Posterior vena cava (tissue), 2 donors: ENCODE results near the gene NUDT22. TPM values are rescaled to one million over a fixed set of nuclear protein-coding genes. Genes with fewer than 3 reads are reported as not detected.

Experiments used
- DNase-seq: peaks from one replicate; pipeline ENCODE4 v3.0.0-alpha.2; 2020; ENCODE audit warnings: low spot score
- intact Hi-C, 2 donors: fragments of 100-400 bp; cut with DNase I; formaldehyde crosslinking; loops; one replicate each; pipeline versions ENCODE4 v1.14.1 to v1.14.2; 2022 to 2023
- total RNA-seq, 2 donors: library from RNA; stranded (reverse); fragmentation: NEBNext Ultra II Directional; extraction: Animal tissue kit (Norgen Biotek cat#: 25700); gene quantifications; one replicate each; pipeline ENCODE4 v1.2.1, GENCODE V29; 2021
- donor health status: DM: yes; HTN: yes; CAD: no.
- donor health status: DM: yes; HTN: yes; CAD: no.

The NUDT22 gene
- total RNA-seq, 2 donors from 2014 or later = 35.8 to 41.1 TPM

DNA sequence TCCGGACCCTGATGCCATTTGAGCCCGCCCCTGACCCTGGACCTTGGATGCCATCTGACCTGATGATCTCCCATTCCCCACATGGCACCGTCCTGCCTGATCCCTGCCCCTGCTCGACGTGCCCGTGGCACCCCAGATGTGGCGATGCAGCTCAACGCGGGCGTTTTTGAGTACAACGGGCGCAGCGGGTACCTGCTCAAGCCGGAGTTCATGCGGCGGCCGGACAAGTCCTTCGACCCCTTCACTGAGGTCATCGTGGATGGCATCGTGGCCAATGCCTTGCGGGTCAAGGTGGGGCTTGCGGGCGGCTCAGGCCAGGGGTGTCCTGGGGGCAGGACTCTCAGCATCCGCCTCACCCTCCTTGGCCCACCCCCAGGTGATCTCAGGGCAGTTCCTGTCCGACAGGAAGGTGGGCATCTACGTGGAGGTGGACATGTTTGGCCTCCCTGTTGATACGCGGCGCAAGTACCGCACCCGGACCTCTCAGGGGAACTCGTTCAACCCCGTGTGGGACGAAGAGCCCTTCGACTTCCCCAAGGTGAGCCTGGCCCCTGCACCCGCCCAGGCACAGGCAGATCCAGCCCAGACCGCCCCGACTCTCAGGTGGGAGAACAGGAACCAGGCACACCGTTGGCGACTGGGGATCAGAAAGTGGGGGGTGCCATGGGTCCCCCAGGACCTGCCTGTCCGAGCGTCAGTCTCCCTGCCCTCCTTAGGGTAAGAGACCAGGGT is 36.4 kb downstream of the NUDT22 start:
- no peak for DNase-seq
- intact Hi-C loops = no loop called here

DNA sequence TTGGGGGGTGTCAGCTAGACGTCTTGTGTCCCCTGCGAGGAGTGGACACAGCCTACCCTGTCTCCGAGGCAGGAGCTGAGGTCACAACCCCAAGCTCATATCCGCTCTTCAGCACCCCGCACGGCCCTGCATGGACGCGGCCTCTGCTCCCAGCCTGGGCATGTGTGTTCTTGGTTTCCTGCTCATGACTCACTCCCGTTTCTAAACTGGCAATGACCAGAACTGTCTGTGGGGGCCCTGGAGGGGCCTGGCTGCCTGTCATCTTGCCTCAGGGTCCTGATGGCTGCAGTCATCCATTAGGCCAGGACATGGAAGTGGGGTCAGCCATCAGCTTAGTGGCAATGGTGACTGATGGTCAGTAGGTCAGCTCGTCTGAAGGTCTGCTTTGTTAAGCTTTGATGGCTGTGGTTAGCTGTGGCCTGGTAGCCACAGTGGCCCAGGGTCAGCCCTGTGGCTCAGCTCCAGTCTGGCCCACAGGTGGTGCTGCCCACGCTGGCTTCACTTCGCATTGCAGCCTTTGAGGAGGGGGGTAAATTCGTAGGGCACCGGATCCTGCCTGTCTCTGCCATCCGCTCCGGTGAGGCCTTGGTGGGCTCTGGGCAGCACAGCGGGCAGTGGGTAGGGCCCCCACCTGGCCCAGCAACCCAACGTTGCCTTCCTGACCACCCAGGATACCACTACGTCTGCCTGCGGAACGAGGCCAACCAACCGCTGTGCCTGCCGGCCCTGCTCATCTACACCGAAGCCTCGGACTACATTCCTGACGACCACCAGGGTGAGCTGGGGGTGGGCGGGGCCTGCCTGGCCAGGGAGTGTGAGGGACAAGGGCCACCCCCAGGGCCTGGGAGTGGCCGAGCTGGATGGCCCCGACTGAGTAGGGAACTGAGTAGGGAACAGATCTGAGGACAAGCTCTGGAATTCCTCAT is 37.2 kb downstream of the NUDT22 start:
- intact Hi-C loops = no loop called here
- DNase-seq = no peak

DNA sequence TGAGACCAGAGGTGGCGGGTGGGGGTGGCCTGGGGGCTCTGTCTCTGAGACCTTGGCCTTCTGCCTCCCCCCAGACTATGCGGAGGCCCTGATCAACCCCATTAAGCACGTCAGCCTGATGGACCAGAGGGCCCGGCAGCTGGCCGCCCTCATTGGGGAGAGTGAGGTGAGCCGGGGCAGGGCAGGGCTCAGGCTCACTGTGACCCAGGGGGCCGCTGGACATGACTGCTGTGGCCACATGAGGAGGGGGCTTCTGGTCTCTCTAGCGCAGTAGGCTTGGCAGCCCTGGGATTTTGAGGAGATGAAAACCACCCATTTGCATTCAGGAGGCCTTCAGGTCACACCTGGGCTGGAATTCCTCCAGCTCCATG is 37.9 kb downstream of the NUDT22 start:
- DNase-seq = no peak
- intact Hi-C loops = no loop called here

DNA sequence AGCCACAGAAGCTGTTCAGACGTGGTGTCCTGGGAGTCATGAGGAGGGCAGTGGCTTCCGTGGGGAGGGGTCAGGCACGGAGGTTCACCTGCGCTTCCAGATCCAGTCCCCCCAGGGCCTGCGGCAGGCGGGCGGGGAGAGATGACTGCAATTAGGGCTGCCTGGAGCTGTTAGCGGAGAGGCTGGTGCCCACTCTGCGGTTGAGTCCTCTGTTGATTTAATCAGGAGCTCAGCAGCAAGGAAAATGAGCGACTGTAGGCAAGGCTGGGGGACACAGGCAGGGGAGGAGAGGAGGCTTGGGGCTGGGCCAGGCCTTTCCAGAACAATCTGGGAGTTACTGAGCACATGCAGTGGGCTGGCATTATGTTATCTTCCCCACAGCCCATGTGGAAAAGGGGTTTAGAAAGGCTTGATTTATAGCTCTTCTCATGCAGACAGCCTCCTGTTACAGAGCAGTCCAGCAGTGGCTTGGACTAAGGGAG is 38.3 kb downstream of the NUDT22 start:
- no peak for DNase-seq
- intact Hi-C loops = no loop called here

DNA sequence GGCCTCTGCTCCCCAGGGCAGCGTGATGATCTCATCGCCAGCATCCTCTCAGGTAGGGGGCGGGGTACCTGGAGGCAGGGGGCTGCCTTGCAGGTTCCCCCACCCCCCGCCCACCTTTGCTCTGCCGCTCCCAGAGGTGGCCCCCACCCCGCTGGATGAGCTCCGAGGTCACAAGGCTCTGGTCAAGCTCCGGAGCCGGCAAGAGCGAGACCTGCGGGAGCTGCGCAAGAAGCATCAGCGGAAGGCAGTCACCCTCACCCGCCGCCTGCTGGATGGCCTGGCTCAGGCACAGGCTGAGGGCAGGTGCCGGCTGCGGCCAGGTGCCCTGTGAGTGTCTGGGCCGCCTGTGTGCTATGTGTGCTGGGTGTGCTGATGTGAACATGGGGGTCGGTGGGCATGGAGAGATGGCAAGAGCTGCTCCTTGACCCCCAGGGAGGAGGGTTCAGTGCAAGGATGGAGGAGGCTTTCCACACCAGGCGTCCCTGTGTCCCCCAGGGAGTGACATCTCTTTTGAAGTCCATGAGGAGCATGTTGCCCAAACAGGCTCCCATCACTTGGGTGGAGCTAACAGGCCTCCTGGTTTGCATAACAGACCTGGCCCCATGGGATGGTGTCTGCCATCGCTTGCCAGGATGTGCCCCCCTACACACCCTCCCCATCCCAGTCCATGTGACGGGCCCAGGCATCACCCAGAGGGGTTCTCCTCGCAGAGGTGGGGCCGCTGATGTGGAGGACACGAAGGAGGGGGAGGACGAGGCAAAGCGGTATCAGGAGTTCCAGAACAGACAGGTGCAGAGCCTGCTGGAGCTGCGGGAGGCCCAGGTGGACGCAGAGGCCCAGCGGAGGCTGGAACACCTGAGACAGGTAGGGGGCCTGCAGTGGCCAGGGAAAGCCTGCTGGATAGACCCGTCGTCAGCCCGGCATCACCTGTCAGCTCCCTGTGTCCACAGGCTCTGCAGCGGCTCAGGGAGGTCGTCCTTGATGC is 39.4 kb downstream of the NUDT22 start:
- intact Hi-C loops = no loop called here
- DNase-seq = no peak

DNA sequence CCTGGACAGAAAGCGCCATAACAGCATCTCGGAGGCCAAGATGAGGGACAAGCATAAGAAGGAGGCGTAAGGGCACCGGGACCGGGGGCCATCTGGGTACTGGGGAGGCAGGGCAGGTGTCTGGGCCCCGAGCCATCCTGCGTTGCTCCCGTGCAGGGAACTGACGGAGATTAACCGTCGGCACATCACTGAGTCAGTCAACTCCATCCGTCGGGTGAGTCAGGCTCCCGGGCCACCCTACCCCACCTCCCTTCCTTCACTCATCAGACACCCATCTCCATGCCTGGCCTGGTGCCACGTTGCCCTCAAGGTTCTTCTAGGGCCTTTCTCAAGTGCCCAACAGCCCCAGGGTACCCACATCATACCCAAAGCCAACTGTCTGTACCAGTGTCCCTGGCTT is 40.3 kb downstream of the NUDT22 start:
- DNase-seq = no peak
- intact Hi-C loops = no loop called here

DNA sequence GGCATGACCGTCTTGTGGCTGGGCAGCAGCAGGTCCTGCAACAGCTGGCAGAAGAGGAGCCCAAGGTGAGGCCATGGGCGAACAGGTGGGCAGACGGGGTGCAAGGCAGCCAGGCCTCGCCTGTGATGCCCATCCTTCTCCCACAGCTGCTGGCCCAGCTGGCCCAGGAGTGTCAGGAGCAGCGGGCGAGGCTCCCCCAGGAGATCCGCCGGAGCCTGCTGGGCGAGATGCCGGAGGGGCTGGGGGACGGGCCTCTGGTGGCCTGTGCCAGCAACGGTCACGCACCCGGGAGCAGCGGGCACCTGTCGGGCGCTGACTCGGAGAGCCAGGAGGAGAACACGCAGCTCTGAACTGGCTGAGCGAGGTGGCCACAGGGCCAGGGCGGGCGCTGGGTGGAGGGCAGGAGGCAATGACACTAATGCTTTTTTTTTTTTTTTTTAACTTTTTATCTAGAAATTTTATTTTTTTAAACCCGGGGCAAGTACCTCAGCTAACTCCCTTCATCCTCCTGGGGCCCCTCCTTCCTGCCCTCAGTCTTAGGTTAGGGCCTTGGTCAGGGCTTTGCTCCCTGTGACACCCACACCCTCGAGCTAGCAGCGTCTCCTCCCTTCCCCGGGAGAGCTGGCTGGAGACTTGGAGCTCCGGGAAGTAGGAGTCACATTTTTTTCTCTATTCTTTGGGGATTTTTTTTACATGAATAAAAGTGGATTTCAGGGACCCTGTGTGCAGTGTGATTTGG is 41.3 kb downstream of the NUDT22 start:
- intact Hi-C loops = no loop called here
- no peak for DNase-seq

DNA sequence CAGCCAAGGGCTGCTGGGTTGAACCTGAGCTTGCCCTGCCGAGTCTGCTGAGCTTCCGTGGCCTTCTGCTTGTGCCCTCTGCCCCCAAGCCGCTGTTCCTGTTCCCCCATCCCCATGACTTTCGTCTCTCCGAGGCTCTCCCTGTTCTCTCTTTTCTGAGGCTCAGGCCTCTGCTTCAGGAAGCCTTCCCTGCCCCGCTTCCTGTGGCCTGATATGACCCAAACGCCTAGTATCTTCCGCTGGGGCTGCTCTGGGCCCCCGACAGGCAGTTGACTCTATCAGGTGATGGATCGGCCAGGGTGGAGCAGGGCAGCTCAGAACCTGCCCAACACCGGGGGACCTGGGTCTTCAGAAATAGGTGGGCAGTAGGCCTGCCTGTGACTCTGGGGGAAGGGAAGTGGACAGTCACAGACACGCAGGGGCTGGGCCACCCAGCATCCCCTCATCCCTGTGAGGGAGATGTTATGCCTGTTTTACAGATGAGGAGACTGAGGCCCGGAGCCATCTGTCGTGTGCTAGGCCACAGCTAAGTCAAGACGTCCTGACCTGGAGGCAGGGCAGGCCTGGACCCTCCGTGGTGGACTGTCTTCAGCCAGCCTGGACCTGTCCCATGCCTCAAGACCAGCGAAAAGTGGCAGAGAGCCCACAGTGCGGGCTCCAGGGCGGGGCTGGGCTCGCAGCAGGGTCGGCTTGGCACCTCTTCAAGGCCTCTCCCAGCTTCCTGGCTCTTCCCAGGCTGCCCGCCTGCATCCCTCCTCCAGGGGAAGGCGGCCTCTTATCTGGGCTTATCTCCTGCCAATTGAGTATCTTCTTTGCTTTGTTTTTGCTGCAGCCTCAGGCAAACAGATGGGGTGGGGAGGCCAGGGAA is 42.2 kb downstream of the NUDT22 start:
- peak; percentile 91 for DNase-seq
- intact Hi-C loops = no loop called here

DNA sequence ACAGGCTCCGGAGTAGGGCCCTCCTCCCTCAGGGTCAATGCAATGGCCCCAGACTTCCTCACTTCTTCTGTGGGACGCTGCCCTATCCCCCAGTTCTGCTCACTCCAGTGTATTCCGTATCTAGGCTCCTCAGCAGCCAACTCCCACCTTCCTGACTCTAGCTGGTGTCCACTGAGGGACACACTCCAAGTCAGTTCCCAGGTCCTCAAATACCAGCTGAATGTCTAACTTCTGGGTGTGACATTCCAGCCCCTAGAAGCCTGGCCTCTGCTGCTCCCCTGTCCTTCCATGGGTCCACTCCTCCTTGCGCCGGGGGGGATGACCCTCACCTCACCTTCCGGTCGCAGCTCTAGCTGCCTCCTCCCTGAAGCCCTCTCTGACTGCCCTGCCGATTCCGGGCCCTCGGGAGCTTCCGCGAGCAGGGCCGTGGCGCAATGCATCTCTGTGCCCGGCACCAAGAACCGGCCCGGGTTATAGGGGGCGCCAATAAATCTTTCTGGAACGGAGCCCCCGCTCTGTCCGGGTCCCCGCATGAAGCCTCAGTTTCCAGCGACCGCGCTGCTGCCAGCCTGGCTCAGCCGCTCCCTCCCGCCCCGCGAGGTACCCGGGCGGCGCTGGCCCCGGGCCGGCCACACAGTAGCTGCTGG is 42.9 kb downstream of the NUDT22 start:
- DNase-seq = peak; percentile 90
- intact Hi-C loops = no loop called here

DNA sequence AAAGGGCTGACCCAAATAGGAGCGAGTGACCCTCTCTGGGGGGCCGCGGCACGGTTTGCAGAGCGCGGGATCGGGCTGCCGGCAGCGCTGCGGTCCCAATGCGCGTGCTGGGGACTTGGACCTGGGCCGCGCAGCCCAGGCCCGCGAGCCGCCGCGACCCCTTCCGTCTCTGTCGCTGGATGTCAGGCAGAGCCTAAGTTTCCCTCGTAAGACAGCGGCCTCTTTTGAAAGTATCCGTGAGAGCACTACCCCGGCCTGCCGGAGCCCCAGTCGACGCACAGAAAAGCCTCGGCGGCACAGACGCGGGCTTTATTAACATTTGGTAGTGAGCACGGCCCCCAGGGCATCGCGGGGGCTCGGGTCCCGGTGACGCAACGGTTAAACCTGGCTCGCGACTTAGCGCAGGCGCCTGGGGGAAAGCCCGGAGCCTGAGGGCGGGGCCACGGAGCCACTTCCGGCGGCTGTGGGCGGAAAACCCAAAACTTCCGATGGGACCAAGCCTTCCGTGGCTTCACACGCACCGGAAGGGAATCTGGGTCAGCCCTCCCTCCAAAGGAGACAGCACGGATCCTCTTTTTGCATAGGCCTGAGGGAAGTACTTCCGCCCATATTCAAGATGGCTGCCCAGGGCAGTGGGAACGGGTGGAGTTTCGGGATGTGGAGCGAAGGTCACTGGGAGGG is 43.6 kb downstream of the NUDT22 start:
- intact Hi-C loops = no loop called here
- DNase-seq = peak; percentile 99

DNA sequence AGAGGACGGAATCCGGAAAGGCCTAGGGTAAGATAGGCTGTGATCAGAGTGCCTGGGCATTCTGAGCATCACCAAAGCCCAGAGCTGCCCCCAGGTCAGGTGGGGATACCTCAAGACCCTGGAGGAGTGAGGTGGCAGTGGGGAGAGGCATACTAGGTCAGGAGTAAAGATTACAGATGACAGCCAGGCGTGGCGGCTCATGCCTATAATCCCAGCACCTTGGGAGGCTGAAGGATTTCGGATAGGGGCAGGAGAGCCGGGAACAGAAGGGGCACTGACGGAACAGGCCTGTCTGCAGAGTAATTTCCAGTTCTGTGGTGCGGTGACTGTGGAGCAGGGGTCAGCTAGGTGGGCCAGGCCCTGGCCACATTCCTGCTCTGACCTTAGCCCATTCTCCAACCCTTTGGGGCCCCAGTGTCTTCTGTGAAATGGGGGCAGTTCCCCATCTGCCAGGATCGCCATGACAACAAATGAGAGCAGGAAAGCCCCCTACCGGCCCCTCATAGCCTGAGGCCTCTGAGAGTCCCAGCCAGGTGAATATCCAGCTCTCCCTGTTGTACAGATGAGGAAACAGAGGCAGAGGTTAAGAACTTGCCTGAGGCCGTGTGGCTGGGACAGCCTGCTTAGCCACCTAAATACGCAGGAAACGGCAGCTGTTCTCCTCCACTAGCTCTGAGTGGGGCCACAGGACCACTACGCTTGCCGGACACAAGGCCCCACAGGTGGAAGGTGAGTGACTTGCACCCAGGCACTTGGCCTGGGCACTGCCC is 49.1 kb downstream of the NUDT22 start:
- DNase-seq = no peak
- intact Hi-C loops = no loop called here

DNA sequence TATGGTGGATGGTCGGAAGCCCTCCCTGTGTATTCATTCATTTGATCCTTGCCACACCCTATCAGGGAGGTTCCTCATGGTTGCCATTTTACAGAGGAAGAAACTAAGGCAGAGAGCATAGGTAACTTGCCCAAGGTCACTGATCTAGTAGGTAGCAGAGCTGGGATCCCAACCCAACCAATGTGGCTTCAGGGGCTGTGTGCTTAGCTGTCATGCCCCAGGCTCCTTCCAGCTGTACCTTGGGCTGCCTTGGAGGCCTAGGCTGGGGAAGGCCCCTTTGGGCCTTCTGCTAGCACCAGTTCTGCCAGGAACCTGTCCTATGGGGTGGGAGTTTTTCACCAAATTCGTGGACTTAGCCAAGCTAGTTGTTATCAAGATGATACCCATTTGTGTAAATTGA is 49.8 kb downstream of the NUDT22 start:
- intact Hi-C loops = no loop called here

DNA sequence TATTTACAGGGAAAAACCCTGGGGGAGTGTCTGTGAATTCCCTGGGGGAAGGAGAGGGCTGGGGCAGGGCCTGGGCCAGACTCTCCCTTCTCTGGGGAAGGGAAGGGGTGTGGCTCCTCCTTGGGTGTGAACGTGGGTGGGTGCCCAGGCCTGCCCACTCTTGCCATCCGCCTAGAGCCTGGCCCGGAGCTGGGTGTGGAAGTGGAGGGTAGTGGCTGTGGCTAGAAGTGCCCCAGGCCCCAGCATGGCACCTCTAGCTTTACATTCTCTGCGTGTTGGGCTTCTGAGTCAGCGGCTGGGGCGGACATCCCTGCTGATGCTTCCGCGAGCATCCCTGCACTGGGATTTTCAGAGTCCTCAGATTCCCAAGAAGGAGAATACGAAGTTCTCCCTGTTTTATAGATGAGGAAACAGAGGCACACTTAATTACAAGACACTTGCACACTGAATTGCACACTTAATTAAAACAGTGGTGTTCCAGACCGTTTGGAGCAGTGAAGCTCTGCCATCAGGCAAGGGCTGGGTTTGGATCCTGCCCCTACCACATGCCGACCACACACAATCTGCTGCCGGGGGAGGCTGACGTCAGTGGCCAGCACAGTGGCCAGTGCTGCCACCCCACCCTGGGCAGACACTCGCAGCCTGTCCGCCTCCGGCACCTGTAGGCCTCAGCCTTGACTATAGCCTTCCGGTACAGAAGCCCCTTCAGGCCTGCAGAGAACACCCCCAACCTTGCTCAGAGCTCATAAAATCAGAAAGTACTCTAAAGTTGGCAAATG is 50.8 kb downstream of the NUDT22 start:
- intact Hi-C loops = no loop called here
- no peak for DNase-seq

More for the DNA sequence above, 49.8 kb downstream of the NUDT22 start:
- DNase-seq = no peak

DNA sequence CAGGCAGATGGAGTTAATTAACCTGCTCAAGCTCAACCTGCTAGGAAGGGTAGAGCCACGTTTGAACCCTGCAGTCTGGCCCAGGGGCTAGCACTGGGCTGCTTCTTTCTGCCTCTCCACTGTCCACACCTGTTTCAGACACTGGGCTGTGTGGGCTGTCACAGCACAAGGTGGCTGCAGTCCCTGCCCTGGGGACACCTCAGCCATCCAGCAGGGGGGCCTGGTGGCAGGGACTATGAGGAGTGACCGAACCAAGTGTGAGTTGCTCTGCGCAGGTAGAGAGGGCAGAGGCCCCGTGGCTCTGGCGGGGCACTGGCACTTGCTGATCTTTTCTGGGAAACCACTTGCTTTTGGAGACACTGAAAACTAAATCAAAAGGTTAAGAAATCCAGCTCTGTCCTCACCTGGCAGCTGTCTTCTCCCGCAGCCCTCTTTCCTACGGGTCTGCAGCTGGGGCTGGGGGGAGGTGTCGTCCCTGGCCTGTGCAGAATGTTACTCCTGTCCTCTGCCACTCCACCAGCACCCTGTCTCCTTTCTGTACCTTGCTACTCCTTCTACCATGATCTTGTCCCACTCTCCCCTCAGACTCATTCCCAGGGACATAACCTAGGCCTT is 52.6 kb downstream of the NUDT22 start:
- intact Hi-C loops = no loop called here

More for the DNA sequence above, 52.6 kb downstream of the NUDT22 start:
- peak; percentile 62 for DNase-seq
